ENCODE data around the gene SENP1. TPM values are rescaled to one million over a fixed set of nuclear protein-coding genes. Genes with fewer than 3 reads are reported as not detected.
A peak's percentile ranks its signal among the peaks of the same experiment; 100 is the strongest.

SENP1 gene
- total and polyA plus RNA-seq, 5 donors from 2014 or later = 10.7 to 25.1 (median 12.9) TPM

DNA sequence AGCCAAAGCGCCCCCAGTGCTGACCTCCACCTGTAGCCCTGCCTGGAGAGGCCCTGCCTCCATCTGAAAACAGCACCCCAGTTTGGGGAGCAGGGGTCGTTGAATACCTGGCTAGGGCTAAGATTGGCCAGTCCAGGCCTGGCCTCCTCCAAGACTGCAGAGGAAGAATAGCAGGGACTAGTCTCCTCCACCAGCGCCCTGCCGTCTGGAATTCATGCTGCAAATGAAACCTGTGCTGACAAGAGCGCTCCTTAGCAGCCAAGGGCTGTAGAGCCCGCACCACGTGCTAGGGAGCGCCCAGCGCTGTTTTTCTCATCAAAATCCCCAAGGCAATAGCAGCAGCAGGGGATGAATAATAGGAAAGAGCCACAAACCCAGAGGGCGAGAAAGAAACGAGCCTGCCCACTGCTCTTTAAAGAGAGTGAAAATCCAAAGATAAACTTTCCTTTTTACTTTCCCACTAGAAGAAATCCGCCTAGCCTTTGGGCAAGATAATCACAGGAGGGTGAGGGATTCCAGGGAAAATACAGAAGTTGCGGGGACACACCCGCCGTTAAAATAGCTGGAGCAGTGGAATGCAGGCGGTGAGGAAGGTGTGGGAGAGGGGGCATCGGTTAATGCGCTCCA is 104.9 kb downstream of the SENP1 start:
- no peak overlapping the region for H3K27ac Mint-ChIP-seq

GRCh38 chr12:47999816-48000215 is 106.1 kb downstream of the SENP1 start:
- peaks cover 36% of the 10 kb centered on the region for H3K4me1 ChIP-seq (ENCODE audit: control insufficient read depth, insufficient read depth, low read length, poor library complexity, severe bottlenecking)
- no peaks in the 10 kb centered on the region for H3K9me3 ChIP-seq (ENCODE audit: control insufficient read depth in 2 of 2, low read length in 2 of 2)
- Mint-ChIP-seq H3K27me3 (peaks cover 87% of the 10 kb centered on the region), H3K27ac (no peak overlapping the region), H3K9me3 (peaks cover 0 to 2% (median 0%) of the 10 kb centered on the region in 7 donors), H3K36me3 (no peaks in the 10 kb centered on the region), H3K4me3 (no peak overlapping the region), H3K4me1 (peaks cover 11 to 32% (median 22%) of the 10 kb centered on the region in 4 donors)
- H3K27ac ChIP-seq (ENCODE audit: insufficient read depth, low read length, poor library complexity, severe bottlenecking) = no peak overlapping the region
- DNase-seq (no peak), ATAC-seq (ENCODE audit: low read depth in 2 of 2) (no peak)
- H3K4me3 ChIP-seq (ENCODE audit: low read depth, low read length) = no peak overlapping the region
- H3K27me3 ChIP-seq (ENCODE audit: control insufficient read depth, insufficient read depth, low read length) = peaks cover 40% of the 10 kb centered on the region
- H3K36me3 ChIP-seq (ENCODE audit: control insufficient read depth, insufficient read depth, low read length) = no peaks in the 10 kb centered on the region

More for the DNA sequence above, 104.9 kb downstream of the SENP1 start:
- peak overlapping the region; percentile 41 to 86 (median 81) for H3K4me3 Mint-ChIP-seq
- H3K27me3 Mint-ChIP-seq = peaks cover 88% of the 10 kb centered on the region
- ATAC-seq (ENCODE audit: low read depth in 2 of 2) = no peak
- H3K9me3 Mint-ChIP-seq = peaks cover 0 to 2% (median 0%) of the 10 kb centered on the region in 7 donors
- H3K4me3 ChIP-seq (ENCODE audit: low read depth, low read length) = no peak overlapping the region
- no peaks in the 10 kb centered on the region for H3K36me3 Mint-ChIP-seq
- peaks cover 37% of the 10 kb centered on the region for H3K4me1 ChIP-seq (ENCODE audit: control insufficient read depth, insufficient read depth, low read length, poor library complexity, severe bottlenecking)
- H3K27ac ChIP-seq (ENCODE audit: insufficient read depth, low read length, poor library complexity, severe bottlenecking) = no peak overlapping the region
- H3K4me1 Mint-ChIP-seq = peaks cover 11 to 39% (median 22%) of the 10 kb centered on the region in 4 donors
- H3K36me3 ChIP-seq (ENCODE audit: control insufficient read depth, insufficient read depth, low read length) = no peaks in the 10 kb centered on the region
- H3K27me3 ChIP-seq (ENCODE audit: control insufficient read depth, insufficient read depth, low read length) = peaks cover 47% of the 10 kb centered on the region
- no peak for DNase-seq
- H3K9me3 ChIP-seq (ENCODE audit: control insufficient read depth in 2 of 2, low read length in 2 of 2) = no peaks in the 10 kb centered on the region

GRCh38 chr12:47997321-47997720 is 108.6 kb downstream of the SENP1 start:
- H3K27ac Mint-ChIP-seq = no peak overlapping the region
- Histone ChIP-seq H3K9me3 (ENCODE audit: control insufficient read depth in 2 of 2, low read length in 2 of 2) (no peaks in the 10 kb centered on the region), H3K27ac (ENCODE audit: insufficient read depth, low read length, poor library complexity, severe bottlenecking) (no peak overlapping the region), H3K4me1 (ENCODE audit: control insufficient read depth, insufficient read depth, low read length, poor library complexity, severe bottlenecking) (peaks cover 11% of the 10 kb centered on the region), H3K36me3 (ENCODE audit: control insufficient read depth, insufficient read depth, low read length) (no peaks in the 10 kb centered on the region), H3K27me3 (ENCODE audit: control insufficient read depth, insufficient read depth, low read length) (peaks cover 29% of the 10 kb centered on the region), H3K4me3 (ENCODE audit: low read depth, low read length) (no peak overlapping the region)
- no peak for ATAC-seq (ENCODE audit: low read depth in 2 of 2)
- H3K9me3 Mint-ChIP-seq = peaks cover 0 to 2% (median 0%) of the 10 kb centered on the region in 7 donors
- peaks cover 71% of the 10 kb centered on the region for H3K27me3 Mint-ChIP-seq
- no peak overlapping the region for H3K4me3 Mint-ChIP-seq
- no peaks in the 10 kb centered on the region for H3K36me3 Mint-ChIP-seq
- DNase-seq = no peak
- peaks cover 0 to 15% (median 10%) of the 10 kb centered on the region in 4 donors for H3K4me1 Mint-ChIP-seq

DNA sequence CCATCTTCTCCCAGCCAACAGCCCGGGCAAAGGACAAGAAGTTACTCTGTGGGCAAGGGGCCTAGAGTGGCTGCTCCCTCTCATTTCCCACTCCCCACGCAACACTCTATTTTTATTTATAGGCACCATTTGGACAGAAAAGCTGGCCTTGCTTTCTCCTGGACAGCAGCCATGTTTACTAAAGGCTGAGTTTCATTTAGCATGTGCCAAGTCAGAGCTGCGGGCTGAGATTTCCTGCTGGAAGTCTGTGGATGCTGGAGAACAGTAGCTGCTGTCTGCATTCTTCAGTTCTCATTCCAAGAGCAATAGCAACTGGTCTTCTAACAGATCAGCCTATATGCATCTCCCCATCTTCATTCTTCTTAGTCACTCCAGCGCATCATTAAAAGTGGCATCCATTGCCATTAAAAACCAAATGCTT is 109.9 kb downstream of the SENP1 start:
- no peak overlapping the region for H3K27ac ChIP-seq (ENCODE audit: insufficient read depth, low read length, poor library complexity, severe bottlenecking)
- H3K9me3 ChIP-seq (ENCODE audit: control insufficient read depth in 2 of 2, low read length in 2 of 2) = no peaks in the 10 kb centered on the region
- ATAC-seq (ENCODE audit: low read depth in 2 of 2) (no peak), DNase-seq (no peak)
- Mint-ChIP-seq H3K9me3 (no peaks in the 10 kb centered on the region), H3K4me3 (no peak overlapping the region), H3K36me3 (no peaks in the 10 kb centered on the region), H3K4me1 (peaks cover 0 to 6% (median 2%) of the 10 kb centered on the region in 4 donors), H3K27me3 (peaks cover 57% of the 10 kb centered on the region), H3K27ac (no peak overlapping the region)
- H3K4me1 ChIP-seq (ENCODE audit: control insufficient read depth, insufficient read depth, low read length, poor library complexity, severe bottlenecking) = peaks cover 2% of the 10 kb centered on the region
- H3K27me3 ChIP-seq (ENCODE audit: control insufficient read depth, insufficient read depth, low read length) = peaks cover 25% of the 10 kb centered on the region
- no peaks in the 10 kb centered on the region for H3K36me3 ChIP-seq (ENCODE audit: control insufficient read depth, insufficient read depth, low read length)
- H3K4me3 ChIP-seq (ENCODE audit: low read depth, low read length) = no peak overlapping the region

- no peak for DNase-seq
- H3K27ac ChIP-seq (ENCODE audit: insufficient read depth, low read length, poor library complexity, severe bottlenecking) = no peak overlapping the region
- ATAC-seq (ENCODE audit: low read depth in 2 of 2) = no peak
- H3K4me3 Mint-ChIP-seq = no peak overlapping the region
- H3K27me3 Mint-ChIP-seq = peaks cover 39% of the 10 kb centered on the region
- H3K9me3 ChIP-seq (ENCODE audit: control insufficient read depth in 2 of 2, low read length in 2 of 2) = no peaks in the 10 kb centered on the region
- peak overlapping the region in 1 of 3 donors; percentile 48 for H3K27ac Mint-ChIP-seq
- H3K4me1 ChIP-seq (ENCODE audit: control insufficient read depth, insufficient read depth, low read length, poor library complexity, severe bottlenecking) = peaks cover 17% of the 10 kb centered on the region
- H3K27me3 ChIP-seq (ENCODE audit: control insufficient read depth, insufficient read depth, low read length) = peaks cover 13% of the 10 kb centered on the region
- no peak overlapping the region for H3K4me3 ChIP-seq (ENCODE audit: low read depth, low read length)
- H3K4me1 Mint-ChIP-seq = peaks cover 8 to 27% (median 14%) of the 10 kb centered on the region in 4 donors
- no peaks in the 10 kb centered on the region for H3K9me3 Mint-ChIP-seq
- H3K36me3 Mint-ChIP-seq = no peaks in the 10 kb centered on the region
- no peaks in the 10 kb centered on the region for H3K36me3 ChIP-seq (ENCODE audit: control insufficient read depth, insufficient read depth, low read length)
Observed at GRCh38 chr12:47993491-47993890, 112.4 kb downstream of the SENP1 start.

Other genes starting within 250 kb of the SENP1 start
- gene VDR, start 201.1 kb downstream of the SENP1 start, total RNA-seq = 2.9 TPM
- 1 to 10 TPM; 1.6 to 4.5 (median 2.5) TPM for gene VDR, start 201.1 kb downstream of the SENP1 start, polyA plus RNA-seq
- gene TMEM106C, start 142.5 kb downstream of the SENP1 start, total RNA-seq = 26.4 TPM
- gene TMEM106C, start 142.5 kb downstream of the SENP1 start, polyA plus RNA-seq = 10 to 100 TPM; 54.1 to 74.8 (median 68.8) TPM
- not detected for gene COL2A1, start 101.6 kb downstream of the SENP1 start, total RNA-seq
- not detected for gene COL2A1, start 101.6 kb downstream of the SENP1 start, polyA plus RNA-seq
- gene PFKM, start 13.3 kb upstream of the SENP1 start, total RNA-seq = 13.6 TPM
- gene PFKM, start 13.3 kb upstream of the SENP1 start, polyA plus RNA-seq = 1 to 10 TPM; 4.6 to 6.4 (median 5.4) TPM
- gene ASB8, start 51.4 kb upstream of the SENP1 start, total RNA-seq = 46.6 TPM
- gene ASB8, start 51.4 kb upstream of the SENP1 start, polyA plus RNA-seq = 100 to 1,000 TPM in 1 of 4 donors, 10 to 100 TPM in 3; 73.2 to 121 (median 90.0) TPM
- 1.6 TPM for gene CCDC184, start 77.6 kb upstream of the SENP1 start, total RNA-seq
- under 1 TPM; 0.15 to 0.24 (median 0.18) TPM for gene CCDC184, start 77.6 kb upstream of the SENP1 start, polyA plus RNA-seq
- not detected for gene OR10AD1, start 97.2 kb upstream of the SENP1 start, total RNA-seq
- gene OR10AD1, start 97.2 kb upstream of the SENP1 start, polyA plus RNA-seq = under 1 TPM in 1 of 4 donors, not detected in 3; 0.22 TPM
- 20.4 TPM for gene ZNF641, start 244.8 kb upstream of the SENP1 start, total RNA-seq
- gene ZNF641, start 244.8 kb upstream of the SENP1 start, polyA plus RNA-seq = 10 to 100 TPM in 1 of 4 donors, 1 to 10 TPM in 3; 9.2 to 14.3 (median 9.6) TPM

Measured in CD4-positive, CD25-positive, alpha-beta regulatory T cell (primary cell).